GM23248 (cell line): ENCODE data around the gene TUBA4A. TPM values are rescaled to one million over a fixed set of nuclear protein-coding genes. Genes with fewer than 3 reads are reported as not detected.
A peak's percentile ranks its signal among the peaks of the same experiment; 100 is the strongest.

ENCODE experiments used
- DNase-seq: peaks from one replicate; pipeline ENCODE4 v3.0.0-alpha.2; 2015
- H2AFZ ChIP-seq: fragments of 200-600 bp; sonication (generic); 2 replicates; pipeline ENCODE4 v1.6.1; 2016; ENCODE audit warnings: antibody characterized with exemption
- H3F3A ChIP-seq: fragments of 200-600 bp; sonication (generic); 2 replicates; pipeline ENCODE4 v1.6.1; 2016; ENCODE audit warnings: mild to moderate bottlenecking, antibody characterized with exemption, mixed run types; ENCODE audit not compliant: insufficient read depth
- H3K27ac ChIP-seq: fragments of 200-600 bp; sonication (generic); 2 replicates; pipeline ENCODE4 v1.5.1; 2016; ENCODE audit warnings: mild to moderate bottlenecking
- H3K27me3 ChIP-seq: fragments of 200-600 bp; sonication (generic); replicated peaks from 2 replicates; pipeline ENCODE4 v1.6.1; 2016; ENCODE audit warnings: mild to moderate bottlenecking; ENCODE audit not compliant: insufficient read depth
- H3K36me3 ChIP-seq: fragments of 200-600 bp; sonication (generic); 2 replicates; pipeline ENCODE4 v1.6.1; 2016; ENCODE audit warnings: low read depth, mild to moderate bottlenecking
- H3K4me1 ChIP-seq: fragments of 200-600 bp; sonication (generic); 2 replicates; pipeline ENCODE4 v1.6.1; 2016; ENCODE audit warnings: mild to moderate bottlenecking; ENCODE audit not compliant: insufficient read depth
- H3K4me2 ChIP-seq: fragments of 200-600 bp; sonication (generic); one replicate; pipeline ENCODE4 v1.6.1; 2016; ENCODE audit warnings: mild to moderate bottlenecking; ENCODE audit not compliant: unreplicated experiment
- H3K4me3 ChIP-seq: fragments of 200-600 bp; sonication (generic); 2 replicates; pipeline ENCODE4 v1.5.1; 2016; ENCODE audit warnings: mild to moderate bottlenecking
- H3K79me2 ChIP-seq: fragments of 200-600 bp; sonication (generic); 2 replicates; pipeline ENCODE4 v1.6.1; 2016; ENCODE audit warnings: mild to moderate bottlenecking; ENCODE audit not compliant: insufficient read depth
- H3K9ac ChIP-seq: fragments of 200-600 bp; sonication (generic); 2 replicates; pipeline ENCODE4 v1.6.1; 2016; ENCODE audit warnings: mild to moderate bottlenecking
- H3K9me2 ChIP-seq: fragments of 200-600 bp; sonication (generic); 2 replicates; pipeline ENCODE4 v1.6.1; 2016; ENCODE audit warnings: mixed run types, mild to moderate bottlenecking, moderate library complexity; ENCODE audit not compliant: insufficient read depth
- H3K9me3 ChIP-seq: fragments of 200-600 bp; sonication (generic); one replicate; pipeline ENCODE4 v1.6.1; 2017; ENCODE audit warnings: low read depth
- H4K20me1 ChIP-seq: fragments of 200-600 bp; sonication (generic); 2 replicates; pipeline ENCODE4 v1.6.0; 2016; ENCODE audit not compliant: insufficient read depth
- EZH2 ChIP-seq: fragments of 200-600 bp; sonication (generic); IDR thresholded peaks from 2 replicates; pipeline ENCODE4 v1.6.1; 2018; ENCODE audit warnings: antibody characterized with exemption, mild to moderate bottlenecking; ENCODE audit not compliant: insufficient read depth, poor library complexity, severe bottlenecking
- EZH2phosphoT487 ChIP-seq: fragments of 200-600 bp; sonication (generic); IDR thresholded peaks from 2 replicates; pipeline ENCODE4 v1.6.1; 2018; ENCODE audit warnings: antibody characterized with exemption, moderate library complexity, mild to moderate bottlenecking, low read depth; ENCODE audit not compliant: insufficient read depth
- WGBS, 2 experiments: methylation state at CpG; one replicate each; pipeline ENCODE4 v1.1.6; 2015 to 2017; ENCODE audit warnings: low lambda C conversion rate in 2 of 2, low coverage in 1 of 2; ENCODE audit errors: missing lambda C conversion rate in 2 of 2; 5-methylcytosine and 5-hydroxymethylcytosine counted together
- in situ Hi-C: fragments of 300-500 bp; cut with MboI; formaldehyde crosslinking; loops from 2 replicates; pipeline ENCODE4 v1.15.0; 2020
- polyA plus RNA-seq: library from polyadenylated mRNA; unstranded; fragments of >200 nt; fragmentation: Nextera tagmentation; extraction: Ambion mirVana; gene quantifications from 2 replicates; pipeline ENCODE4 v1.2.1, GENCODE V29; 2016
- total RNA-seq: library from RNA; depleted of rRNA; stranded (reverse); fragments of >200 nt; shearing (Covaris generic); gene quantifications from 2 replicates; pipeline ENCODE4 v1.2.3, GENCODE V29; 2014

The TUBA4A gene
- total and polyA plus RNA-seq, 2 experiments from 2014 or later, result 14.3 to 14.5 TPM

DNA sequence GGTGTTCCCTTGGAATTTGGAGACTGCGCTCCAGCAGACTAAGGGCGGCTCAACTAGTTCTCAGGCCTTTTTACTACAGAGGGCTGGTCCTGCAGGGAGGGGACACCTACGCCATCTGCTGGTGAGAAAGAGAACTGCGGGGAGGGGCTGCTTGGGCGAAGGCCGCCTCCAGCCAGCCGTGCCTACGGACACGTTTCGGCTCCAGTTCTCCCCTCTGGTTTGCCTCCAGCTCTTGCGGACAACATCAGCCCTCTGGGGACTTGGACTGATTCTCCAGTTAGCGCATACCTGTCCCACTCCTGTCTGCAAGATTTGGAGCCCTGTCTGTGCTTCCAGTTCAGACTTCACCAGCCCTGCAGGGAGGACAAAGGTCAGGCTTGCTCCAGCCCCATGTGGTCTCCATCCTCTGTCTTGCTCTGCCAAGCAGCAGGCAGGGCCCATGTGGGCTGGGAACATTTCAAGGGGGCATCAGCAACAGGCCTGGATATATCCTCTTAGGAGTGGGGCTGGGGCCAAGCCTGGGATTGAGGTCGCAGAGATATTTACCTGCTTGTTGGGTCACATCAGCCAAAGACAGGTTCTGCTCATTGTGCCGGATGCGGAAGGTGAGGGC, 45.1 kb upstream of the TUBA4A start:
- in situ Hi-C loops, result no loop called here
- H4K20me1 ChIP-seq, result no peaks in the 10 kb centered on the region

GRCh38 chr2:219297766-219298456, 44.2 kb upstream of the TUBA4A start:
- Histone ChIP-seq H3F3A (no peaks in the 10 kb centered on the region), H3K4me2 (no peak overlapping the region), H3K27me3 (no peaks in the 10 kb centered on the region), H3K79me2 (no peaks in the 10 kb centered on the region), H3K4me3 (no peak overlapping the region), H3K27ac (no peak overlapping the region), H3K9me2 (no peaks in the 10 kb centered on the region), H4K20me1 (no peaks in the 10 kb centered on the region), H3K9ac (no peak overlapping the region), H3K36me3 (no peaks in the 10 kb centered on the region), H3K4me1 (no peaks in the 10 kb centered on the region), H2AFZ (no peak overlapping the region), H3K9me3 (no peaks in the 10 kb centered on the region)
- 78 to 79% methylated on average over 14 of the region's 14 CpGs for WGBS, 2 experiments
- no peak for TF ChIP-seq EZH2phosphoT487
- no peak for TF ChIP-seq EZH2
- DNase-seq, result peak; percentile 43
- in situ Hi-C loops, result no loop called here

More for the DNA sequence above, 45.1 kb upstream of the TUBA4A start:
- no peaks in the 10 kb centered on the region for H3F3A ChIP-seq
- H2AFZ ChIP-seq, result peak overlapping the region; percentile 66
- TF ChIP-seq EZH2phosphoT487 (no peak), EZH2 (no peak)
- H3K9me3 ChIP-seq, result no peaks in the 10 kb centered on the region
- peak; percentile 78 for DNase-seq
- H3K27ac ChIP-seq, result no peak overlapping the region
- no peak overlapping the region for H3K9ac ChIP-seq
- no peaks in the 10 kb centered on the region for H3K4me1 ChIP-seq
- H3K79me2 ChIP-seq, result no peaks in the 10 kb centered on the region
- H3K4me3 ChIP-seq, result no peak overlapping the region
- no peaks in the 10 kb centered on the region for H3K9me2 ChIP-seq
- H3K36me3 ChIP-seq, result no peaks in the 10 kb centered on the region
- H3K4me2 ChIP-seq, result no peak overlapping the region
- H3K27me3 ChIP-seq, result no peaks in the 10 kb centered on the region
- WGBS, 2 experiments, result 20 to 26% methylated on average over 15 of the region's 15 CpGs

GRCh38 chr2:219296631-219297391, 43.1 kb upstream of the TUBA4A start:
- in situ Hi-C loops, result no loop called here
- no peak for DNase-seq
- no peak overlapping the region for H3K4me3 ChIP-seq
- no peak overlapping the region for H2AFZ ChIP-seq
- no peaks in the 10 kb centered on the region for H3F3A ChIP-seq
- no peaks in the 10 kb centered on the region for H3K79me2 ChIP-seq
- H3K9ac ChIP-seq, result no peak overlapping the region
- H3K27me3 ChIP-seq, result no peaks in the 10 kb centered on the region
- no peak overlapping the region for H3K27ac ChIP-seq
- WGBS, 2 experiments, result 87% methylated on average over 24 to 25 of the region's 25 CpGs
- no peaks in the 10 kb centered on the region for H3K36me3 ChIP-seq
- H3K4me2 ChIP-seq, result no peak overlapping the region
- no peaks in the 10 kb centered on the region for H3K9me3 ChIP-seq
- H4K20me1 ChIP-seq, result no peaks in the 10 kb centered on the region
- H3K4me1 ChIP-seq, result no peaks in the 10 kb centered on the region
- H3K9me2 ChIP-seq, result no peaks in the 10 kb centered on the region
- TF ChIP-seq EZH2, result no peak

- Histone ChIP-seq H3K79me2 (no peaks in the 10 kb centered on the region), H3K36me3 (no peaks in the 10 kb centered on the region), H3K27ac (no peak overlapping the region), H3K4me2 (no peak overlapping the region), H2AFZ (no peak overlapping the region), H3K9me2 (no peaks in the 10 kb centered on the region), H4K20me1 (no peaks in the 10 kb centered on the region), H3F3A (no peaks in the 10 kb centered on the region), H3K9ac (no peak overlapping the region), H3K4me1 (no peaks in the 10 kb centered on the region), H3K4me3 (no peak overlapping the region), H3K9me3 (no peaks in the 10 kb centered on the region), H3K27me3 (no peaks in the 10 kb centered on the region)
- DNase-seq, result no peak
- WGBS, 2 experiments, result 82 to 83% methylated on average over 14 of the region's 14 CpGs
- in situ Hi-C loops, result no loop called here
- no peak for TF ChIP-seq EZH2phosphoT487
- TF ChIP-seq EZH2, result no peak
Observed at GRCh38 chr2:219296142-219296541, 42.4 kb upstream of the TUBA4A start.
